Gastroesophageal sphincter (tissue), 4 donors: ENCODE results near the gene METTL21C. TPM values are rescaled to one million over a fixed set of nuclear protein-coding genes. Genes with fewer than 3 reads are reported as not detected.

Experiments used
- ATAC-seq: fragments of 150-250 bp; one replicate; pipeline ENCODE4 v1.9.1; 2016; ENCODE audit warnings: mild to moderate bottlenecking, moderate library complexity
- H3K27ac ChIP-seq, 4 donors: fragments of 200-600 bp; sonication (generic) in 3 of 4; 1 replicate in 3 of 4; 2 replicates in 1 of 4; pipeline ENCODE4 v1.5.1; 2016 to 2019
- H3K27me3 ChIP-seq: fragments of 200-600 bp; sonication (generic); one replicate; pipeline ENCODE4 v1.5.1; 2019
- H3K36me3 ChIP-seq, 2 donors: fragments of 200-600 bp; sonication (generic); one replicate each; pipeline ENCODE4 v1.5.1; 2019; ENCODE audit warnings: control low read depth in 1 of 2
- H3K4me1 ChIP-seq, 3 donors: fragments of 200-600 bp; sonication (generic); 1 replicate in 2 of 3; 2 replicates in 1 of 3; pipeline ENCODE4 v1.5.1; 2016 to 2019; ENCODE audit warnings: control low read depth in 2 of 3
- H3K4me3 ChIP-seq, 2 donors: fragments of 200-600 bp; sonication (generic); one replicate each; pipeline ENCODE4 v1.5.1; 2019; ENCODE audit warnings: mild to moderate bottlenecking in 1 of 2, moderate library complexity in 1 of 2
- H3K9me3 ChIP-seq, 3 donors: fragments of 200-600 bp; sonication (generic); one replicate each; pipeline ENCODE4 v1.5.1; 2017 to 2019; ENCODE audit warnings: control low read depth in 2 of 3
- CTCF ChIP-seq, 4 experiments: fragments of 200-600 bp in 2 of 4; fragments of 450-650 bp in 2 of 4; sonication (generic) in 1 of 4; IDR thresholded peaks; one replicate each; pipeline ENCODE4 v1.5.1; 2017 to 2019; ENCODE audit warnings: antibody characterized with exemption in 4 of 4, mild to moderate bottlenecking in 2 of 4, moderate library complexity in 2 of 4
- EP300 ChIP-seq: sonication (generic); formaldehyde crosslinking; IDR thresholded peaks from one replicate; pipeline ENCODE4 v1.6.1; 2017; ENCODE audit warnings: antibody characterized with exemption, mild to moderate bottlenecking
- POLR2A ChIP-seq, 2 donors: fragments of 450-650 bp; IDR thresholded peaks; one replicate each; pipeline ENCODE4 v1.6.1; 2017; ENCODE audit warnings: antibody characterized with exemption in 2 of 2, mild to moderate bottlenecking in 2 of 2, moderate library complexity in 1 of 2
- POLR2AphosphoS5 ChIP-seq: sonication (generic); formaldehyde crosslinking; IDR thresholded peaks from one replicate; pipeline ENCODE4 v1.6.1; 2017; ENCODE audit warnings: antibody characterized with exemption
- WGBS, 2 donors: methylation state at CpG; one replicate each; pipeline ENCODE4 v1.1.5; 2018; ENCODE audit warnings: low coverage in 1 of 2; 5-methylcytosine and 5-hydroxymethylcytosine counted together
- total RNA-seq, 4 donors: library from RNA; depleted of rRNA; stranded (reverse); fragments of >200 nt; gene quantifications; one replicate each; pipeline ENCODE4 v1.1.0, GENCODE V29; 2016

Gene METTL21C
- total RNA-seq, 4 donors from 2014 or later: 0.62 TPM; not detected in 3

GRCh38 chr13:102699504-102699903 is 4.7 kb upstream of the METTL21C start:
- Histone ChIP-seq H3K4me3 (no peak overlapping the region), H3K27me3 (peaks cover 9% of the 10 kb centered on the region), H3K27ac (no peak overlapping the region), H3K9me3 (no peaks in the 10 kb centered on the region), H3K4me1 (no peaks in the 10 kb centered on the region), H3K36me3 (no peaks in the 10 kb centered on the region)
- WGBS, 2 donors: 88% methylated on average over 1 of the region's 3 CpGs; no CpG with 5 or more reads in 1 of the 2 donors
- TF ChIP-seq CTCF (IDR thresholded peaks at IDR 0.05): no peak
- no peak for TF ChIP-seq POLR2AphosphoS5
- no peak for TF ChIP-seq EP300
- no peak for TF ChIP-seq POLR2A (IDR thresholded peaks at IDR 0.05)
- ATAC-seq: no peak

GRCh38 chr13:102698649-102698980 is 3.8 kb upstream of the METTL21C start:
- Histone ChIP-seq H3K4me1 (no peaks in the 10 kb centered on the region), H3K36me3 (no peaks in the 10 kb centered on the region), H3K4me3 (no peak overlapping the region), H3K9me3 (no peaks in the 10 kb centered on the region), H3K27ac (no peak overlapping the region), H3K27me3 (peaks cover 9% of the 10 kb centered on the region)
- no peak for TF ChIP-seq EP300
- no peak for TF ChIP-seq CTCF (IDR thresholded peaks at IDR 0.05)
- no peak for TF ChIP-seq POLR2AphosphoS5
- no peak for TF ChIP-seq POLR2A (IDR thresholded peaks at IDR 0.05)
- no peak for ATAC-seq
- WGBS, 2 donors: 67 to 100% methylated on average over 1 of the region's 2 CpGs

GRCh38 chr13:102697929-102698648 is 3.2 kb upstream of the METTL21C start:
- Histone ChIP-seq H3K27me3 (peaks cover 14% of the 10 kb centered on the region), H3K27ac (no peak overlapping the region), H3K4me1 (no peaks in the 10 kb centered on the region), H3K4me3 (no peak overlapping the region), H3K36me3 (no peaks in the 10 kb centered on the region), H3K9me3 (no peaks in the 10 kb centered on the region)
- 88 to 93% methylated on average over 4 to 6 of the region's 8 CpGs for WGBS, 2 donors
- ATAC-seq: no peak
- TF ChIP-seq POLR2A (IDR thresholded peaks at IDR 0.05): no peak
- TF ChIP-seq POLR2AphosphoS5: no peak
- no peak for TF ChIP-seq CTCF (IDR thresholded peaks at IDR 0.05)
- TF ChIP-seq EP300: no peak

- ATAC-seq: no peak
- no peaks in the 10 kb centered on the region for H3K9me3 ChIP-seq
- peaks cover 22% of the 10 kb centered on the region for H3K27me3 ChIP-seq
- WGBS, 2 donors: 92 to 100% methylated on average over 2 to 3 of the region's 6 CpGs
- TF ChIP-seq POLR2AphosphoS5 (no peak), CTCF (IDR thresholded peaks at IDR 0.05) (no peak), POLR2A (IDR thresholded peaks at IDR 0.05) (no peak), EP300 (no peak)
- H3K4me1 ChIP-seq: no peaks in the 10 kb centered on the region
- H3K4me3 ChIP-seq: no peak overlapping the region
- H3K36me3 ChIP-seq: no peaks in the 10 kb centered on the region
- H3K27ac ChIP-seq: no peak overlapping the region
These were observed 2.4 kb upstream of the METTL21C start for GRCh38 chr13:102697264-102697663.

- H3K36me3 ChIP-seq: no peaks in the 10 kb centered on the region
- H3K27ac ChIP-seq: no peak overlapping the region
- WGBS, 2 donors: 67% methylated on average over 1 of the region's 4 CpGs; no CpG with 5 or more reads in 1 of the 2 donors
- H3K9me3 ChIP-seq: no peaks in the 10 kb centered on the region
- no peaks in the 10 kb centered on the region for H3K4me1 ChIP-seq
- no peak overlapping the region for H3K4me3 ChIP-seq
- H3K27me3 ChIP-seq: peaks cover 29% of the 10 kb centered on the region
- TF ChIP-seq CTCF (IDR thresholded peaks at IDR 0.05) (no peak), POLR2A (IDR thresholded peaks at IDR 0.05) (no peak), EP300 (no peak), POLR2AphosphoS5 (no peak)
- no peak for ATAC-seq
These were observed 1.6 kb upstream of the METTL21C start for GRCh38 chr13:102696465-102696864.
